Right ventricle myocardium inferior (tissue), 1 donor: ENCODE data around the gene HSPA12B. TPM values are rescaled to one million over a fixed set of nuclear protein-coding genes. Genes with fewer than 3 reads are reported as not detected.

Source experiments
- ATAC-seq: fragments of 200-7000 bp; cut with Tn5 transposase; one replicate; pipeline ENCODE4 v1.9.1; 2020; ENCODE audit warnings: mild to moderate bottlenecking, moderate library complexity
- DNase-seq: peaks from one replicate; pipeline ENCODE4 v3.0.0; 2021; ENCODE audit errors: missing footprints
- intact Hi-C: fragments of 100-400 bp; cut with DNase I; formaldehyde crosslinking; loops from one replicate; pipeline ENCODE4 v1.11.0; 2022
- total RNA-seq: library from RNA; stranded (reverse); fragmentation: NEBNext Ultra II Directional; extraction: Animal tissue kit (Norgen Biotek cat#: 25700); gene quantifications from one replicate; pipeline ENCODE4 v1.2.1, GENCODE V29; 2021
- donor health status: DM: no; HTN: yes; CAD: no; lungs with severe emphysema.

Gene HSPA12B
- total RNA-seq, 1 donor from 2014 or later, result 17.5 TPM

- DNase-seq (peak; percentile 55), ATAC-seq (no peak)
- intact Hi-C loops, result loop anchor here (5.0 kb wide), 1 partner anchor 459 kb away; no protein-coding TSS in a partner anchor
These were observed 23.5 kb downstream of the HSPA12B start for GRCh38 chr20:3755814-3756480.

GRCh38 chr20:3757268-3757667 is 24.8 kb downstream of the HSPA12B start:
- intact Hi-C loops, result loop anchor here (5.0 kb wide), 1 partner anchor 460 kb away; no protein-coding TSS in a partner anchor
- DNase-seq (no peak), ATAC-seq (no peak)

- intact Hi-C loops, result loop anchor here (5.0 kb wide), 1 partner anchor 461 kb away; no protein-coding TSS in a partner anchor
- DNase-seq (peak; percentile 56), ATAC-seq (peak; percentile 35)
These were observed 26.1 kb downstream of the HSPA12B start for GRCh38 chr20:3758566-3758965.

- no peak for DNase-seq
- intact Hi-C loops, result loop anchor here (5.0 kb wide), 1 partner anchor 462 kb away; no protein-coding TSS in a partner anchor
- peak; percentile 17 for ATAC-seq
These were observed 26.9 kb downstream of the HSPA12B start for GRCh38 chr20:3759316-3759823.

DNA sequence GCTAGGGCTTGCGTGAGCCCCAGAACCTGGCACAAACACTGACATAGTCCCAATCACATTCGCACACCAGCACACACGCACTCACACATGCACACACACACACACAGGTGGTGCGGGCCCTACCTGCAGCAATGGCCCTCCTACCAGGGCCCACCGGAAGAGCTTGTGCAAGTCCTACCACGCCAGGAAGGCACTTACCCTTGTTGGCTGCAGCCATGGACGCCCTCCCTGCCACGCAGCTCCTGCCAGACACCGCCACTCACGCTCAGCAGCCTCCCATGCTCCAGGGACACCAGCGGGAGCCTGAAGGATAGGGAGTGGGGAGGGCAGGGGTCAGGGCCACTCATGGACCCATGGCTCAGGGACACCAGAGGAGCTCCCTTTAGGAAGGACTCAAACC is 27.4 kb downstream of the HSPA12B start:
- DNase-seq (no peak), ATAC-seq (no peak)
- intact Hi-C loops, result loop anchor here (5.0 kb wide), 1 partner anchor 463 kb away; no protein-coding TSS in a partner anchor

DNA sequence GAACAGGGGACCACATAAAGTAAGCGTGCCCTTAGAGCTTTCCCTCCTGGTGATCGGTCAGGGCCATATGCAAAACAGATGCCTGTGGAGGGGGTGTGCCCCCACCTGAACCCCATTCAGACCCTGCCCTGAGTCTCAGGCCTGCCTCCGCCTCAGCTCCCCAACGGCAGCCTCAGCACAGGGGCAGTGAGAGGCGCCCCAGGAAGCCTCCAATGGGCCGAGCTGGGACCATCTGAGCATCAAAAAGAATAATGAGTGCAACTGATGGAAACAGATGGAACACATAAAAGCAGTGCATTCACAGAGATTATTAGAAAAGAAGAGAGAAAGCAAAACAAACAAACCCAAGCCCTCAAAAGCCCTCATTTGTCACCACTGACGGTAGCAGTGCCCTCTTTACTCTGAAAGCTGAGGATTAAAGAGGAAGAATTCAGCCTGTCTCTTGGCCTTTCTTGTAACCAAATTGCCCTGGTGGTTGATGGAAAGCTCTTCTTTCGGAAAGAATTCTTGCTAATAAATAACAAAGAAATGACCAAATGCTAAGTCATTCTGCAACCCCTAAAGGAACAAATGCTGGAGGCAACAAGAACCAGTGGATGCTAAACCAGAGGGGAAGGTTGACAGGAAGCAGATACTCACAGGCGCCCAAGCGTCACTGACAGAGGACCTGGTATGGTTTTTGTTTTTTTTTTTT is 28.3 kb downstream of the HSPA12B start:
- intact Hi-C loops, result no loop called here
- ATAC-seq, result no peak
- no peak for DNase-seq

- peak; percentile 69 for DNase-seq
- no peak for ATAC-seq
- intact Hi-C loops, result no loop called here
These were observed 31.5 kb downstream of the HSPA12B start for GRCh38 chr20:3763671-3764601.

DNA sequence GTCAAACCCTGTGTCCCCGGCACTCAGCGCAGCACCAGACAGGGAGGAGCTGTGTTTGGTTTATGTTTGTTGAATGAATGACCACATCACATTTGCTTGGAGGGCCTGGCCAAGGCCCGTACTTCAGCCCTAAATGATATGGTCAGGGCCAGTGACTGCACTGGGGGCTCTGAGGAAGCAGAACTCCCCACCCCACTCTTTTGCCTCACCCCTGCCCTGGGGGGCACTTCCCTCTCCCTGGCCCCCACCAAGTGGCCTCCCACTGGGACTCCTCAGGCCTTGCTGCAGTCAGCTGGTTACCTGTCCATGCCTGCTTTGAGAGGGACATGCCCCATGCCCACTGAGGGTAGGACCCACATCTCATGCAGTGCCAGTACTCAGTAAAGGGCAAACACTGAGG is 32.2 kb downstream of the HSPA12B start:
- ATAC-seq (no peak), DNase-seq (peak; percentile 1)
- intact Hi-C loops, result loop anchor here (5.0 kb wide), 1 partner anchor 87 kb away; no protein-coding TSS in a partner anchor

DNA sequence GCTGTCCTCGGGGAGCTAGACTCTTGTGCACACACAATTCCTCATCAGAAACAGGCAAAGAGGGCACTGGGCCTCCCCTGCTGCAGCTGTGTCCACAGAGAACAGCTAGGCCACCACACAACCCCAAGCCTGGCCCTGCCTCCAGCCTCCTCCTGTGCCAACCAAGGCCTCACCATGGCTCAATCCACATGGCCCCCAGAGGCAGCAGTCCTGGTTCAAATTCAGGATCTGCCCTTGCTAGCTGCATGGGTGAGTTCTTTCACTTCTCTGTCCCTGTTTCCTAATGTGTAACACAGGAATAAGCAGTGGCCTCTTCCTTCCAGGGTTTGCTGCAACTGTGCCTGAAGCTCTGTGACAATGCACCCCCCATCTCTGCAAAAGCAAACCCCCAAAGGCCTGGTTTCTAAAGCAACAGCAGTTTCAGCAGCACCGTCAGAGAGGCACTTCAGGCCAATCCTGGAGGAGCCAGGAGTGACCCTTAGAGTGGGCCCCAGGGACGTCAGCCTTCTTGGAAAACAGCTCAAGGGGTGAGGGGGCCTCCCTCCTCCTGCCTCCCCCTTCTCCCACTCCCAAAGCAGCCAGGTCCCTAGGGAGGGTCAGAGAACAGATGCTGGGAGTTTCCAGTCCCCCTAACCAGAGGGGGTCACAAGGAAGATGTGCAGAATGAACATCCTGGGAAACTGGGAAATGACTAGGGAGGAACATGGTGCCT is 32.8 kb downstream of the HSPA12B start:
- intact Hi-C loops, result loop anchor here (5.0 kb wide), 1 partner anchor 88 kb away; no protein-coding TSS in a partner anchor
- no peak for ATAC-seq
- DNase-seq, result peak; percentile 61

GRCh38 chr20:3766422-3767109 is 34.1 kb downstream of the HSPA12B start:
- intact Hi-C loops, result loop anchor here (5.0 kb wide), 1 partner anchor 89 kb away; no protein-coding TSS in a partner anchor
- DNase-seq (peak; percentile 55), ATAC-seq (no peak)

DNA sequence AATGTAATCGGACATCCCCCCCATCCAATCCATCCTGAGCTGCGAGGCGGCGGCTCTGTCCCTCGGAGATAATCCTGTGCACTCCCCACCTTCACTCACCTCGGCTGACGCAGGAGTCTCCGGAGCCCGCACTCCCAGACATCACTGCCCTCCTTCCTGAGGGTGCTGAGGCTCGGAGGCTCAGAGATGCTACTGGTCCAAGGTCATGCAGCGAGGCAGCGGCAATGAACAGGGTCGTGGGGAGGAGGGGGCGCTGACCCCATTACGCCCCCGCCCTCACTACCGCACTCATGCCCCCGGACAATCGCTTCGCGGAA is 34.6 kb downstream of the HSPA12B start:
- peak; percentile 59 for DNase-seq
- no peak for ATAC-seq
- intact Hi-C loops, result loop anchor here (5.0 kb wide), 1 partner anchor 90 kb away; no protein-coding TSS in a partner anchor

GRCh38 chr20:3767427-3768341 is 35.2 kb downstream of the HSPA12B start, which contains the start of gene ADISSP:
Gene ADISSP (minus strand): TSS chr20:3767753. CDS start chr20:3760100, 7,653 bp downstream.
- DNase-seq (peak; percentile 100), ATAC-seq (peak; percentile 96)
- intact Hi-C loops, result loop anchor here (2.0 to 5.0 kb wide), 2 partner anchors 51 to 90 kb away; no protein-coding TSS in a partner anchor

DNA sequence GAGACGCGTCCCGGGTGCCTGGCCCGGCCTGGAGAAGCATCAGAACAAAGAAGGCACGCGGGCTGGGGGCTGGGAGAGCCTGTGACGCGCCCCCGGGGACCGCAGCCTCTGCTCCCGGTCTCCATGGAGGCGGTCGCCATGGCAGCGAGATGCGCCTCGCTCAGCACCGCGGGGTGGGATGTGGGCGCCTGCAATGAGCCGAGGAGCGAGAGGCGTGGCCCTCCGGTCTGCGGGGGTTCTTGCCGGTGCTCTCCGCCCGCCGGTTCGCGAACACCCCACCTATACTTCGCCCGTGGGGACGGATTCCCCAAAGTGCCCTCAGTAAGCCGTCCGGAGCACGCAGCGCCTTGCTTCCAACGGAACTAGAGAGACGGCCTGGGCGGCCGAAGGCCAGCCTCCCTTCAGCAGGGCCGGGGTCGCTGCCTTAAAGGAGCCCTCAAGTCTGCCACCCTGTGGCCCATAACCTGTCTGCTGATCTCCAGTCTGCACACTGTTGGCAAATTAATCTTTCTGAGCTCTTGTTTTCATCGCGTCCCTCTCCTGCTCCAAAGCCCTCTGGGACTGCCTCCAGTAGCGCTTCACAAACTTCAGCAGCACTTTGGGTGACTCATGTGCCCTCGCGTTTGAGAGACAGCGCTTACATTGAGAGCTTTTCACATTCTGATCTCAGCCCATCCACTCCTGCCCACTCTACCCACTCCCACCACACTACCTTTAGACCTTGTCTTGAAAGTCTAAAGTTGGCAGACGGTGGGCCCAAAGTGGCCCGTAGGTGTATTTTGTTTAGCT is 36.1 kb downstream of the HSPA12B start:
- DNase-seq, result peak; percentile 89
- intact Hi-C loops, result loop anchor here (2.0 to 5.0 kb wide), 2 partner anchors 52 to 91 kb away; no protein-coding TSS in a partner anchor
- ATAC-seq, result peak; percentile 56

DNA sequence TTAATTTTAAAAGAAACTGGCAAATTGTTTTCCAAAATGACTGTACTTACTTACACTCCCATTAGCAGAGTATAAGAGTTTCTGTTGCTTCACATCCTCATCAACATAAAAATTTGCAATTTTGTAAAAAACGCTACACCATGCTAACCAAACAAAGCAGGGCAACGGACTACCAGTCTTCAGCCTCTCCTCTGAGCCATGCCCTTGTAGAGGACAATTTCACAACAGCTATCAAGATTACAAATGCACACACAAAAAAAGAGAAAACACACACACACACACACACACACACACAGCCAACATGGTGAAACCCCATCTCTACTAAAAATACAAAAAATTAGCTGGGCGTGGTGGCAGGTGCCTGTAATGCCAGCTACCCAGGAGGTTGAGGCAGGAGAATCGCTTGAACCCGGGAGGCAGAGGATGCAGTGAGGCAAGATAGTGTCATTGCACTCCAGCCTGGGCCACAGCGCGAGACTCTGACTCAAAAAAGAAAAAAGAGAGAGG is 39.1 kb downstream of the HSPA12B start:
- ATAC-seq (no peak), DNase-seq (no peak)
- intact Hi-C loops, result no loop called here

DNA sequence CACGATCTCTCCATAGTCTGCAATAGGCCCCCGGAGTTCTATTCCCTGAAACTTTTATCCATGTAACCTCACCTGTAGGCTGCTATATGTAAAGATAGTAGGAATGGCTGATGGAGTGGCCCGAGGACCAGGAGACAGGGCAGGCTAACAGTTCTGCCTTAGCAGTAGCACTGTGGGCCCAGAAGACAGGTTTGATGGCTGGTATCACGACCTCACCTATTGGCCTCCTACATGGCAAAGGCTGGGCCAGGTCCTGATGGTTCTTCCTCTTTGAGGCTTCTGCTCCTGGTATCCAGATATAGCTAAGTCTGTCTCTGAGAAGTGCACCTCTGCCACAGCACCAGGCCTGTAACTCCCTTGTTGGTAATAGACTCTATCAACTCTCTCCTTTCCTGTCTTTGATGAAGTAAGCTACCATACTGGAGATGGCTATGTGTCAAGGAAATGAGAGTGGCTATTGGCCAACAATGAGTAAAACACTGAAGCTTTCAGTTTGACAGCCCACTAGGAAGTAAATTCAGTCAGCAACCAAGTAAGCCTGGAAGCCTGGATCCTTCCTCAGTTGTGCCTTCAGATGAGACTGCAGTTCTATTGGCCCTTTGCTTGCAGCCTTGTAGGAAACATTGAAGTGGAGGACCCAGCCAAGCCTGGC is 43.1 kb downstream of the HSPA12B start:
- DNase-seq (no peak), ATAC-seq (no peak)
- intact Hi-C loops, result no loop called here
